GM20000 (cell line): ENCODE results near the gene TAS1R3.
"Not testable (repeated sequence)": the region's sequence is repeated elsewhere in the genome, so short reads cannot be mapped to it uniquely, and the experiment has no call there.

Experiments
- DNase-seq: peaks from one replicate; pipeline ENCODE4 v3.0.0; 2012; ENCODE audit warnings: low spot score
- TF ChIP-seq, protein P1 (sequence below): IDR thresholded peaks from 2 replicates; pipeline ENCODE4 v1.5.1; 2012; ENCODE audit warnings: mild to moderate bottlenecking, control low read depth; ENCODE audit errors: extremely low read depth, missing control alignments

TAS1R3 gene

DNA sequence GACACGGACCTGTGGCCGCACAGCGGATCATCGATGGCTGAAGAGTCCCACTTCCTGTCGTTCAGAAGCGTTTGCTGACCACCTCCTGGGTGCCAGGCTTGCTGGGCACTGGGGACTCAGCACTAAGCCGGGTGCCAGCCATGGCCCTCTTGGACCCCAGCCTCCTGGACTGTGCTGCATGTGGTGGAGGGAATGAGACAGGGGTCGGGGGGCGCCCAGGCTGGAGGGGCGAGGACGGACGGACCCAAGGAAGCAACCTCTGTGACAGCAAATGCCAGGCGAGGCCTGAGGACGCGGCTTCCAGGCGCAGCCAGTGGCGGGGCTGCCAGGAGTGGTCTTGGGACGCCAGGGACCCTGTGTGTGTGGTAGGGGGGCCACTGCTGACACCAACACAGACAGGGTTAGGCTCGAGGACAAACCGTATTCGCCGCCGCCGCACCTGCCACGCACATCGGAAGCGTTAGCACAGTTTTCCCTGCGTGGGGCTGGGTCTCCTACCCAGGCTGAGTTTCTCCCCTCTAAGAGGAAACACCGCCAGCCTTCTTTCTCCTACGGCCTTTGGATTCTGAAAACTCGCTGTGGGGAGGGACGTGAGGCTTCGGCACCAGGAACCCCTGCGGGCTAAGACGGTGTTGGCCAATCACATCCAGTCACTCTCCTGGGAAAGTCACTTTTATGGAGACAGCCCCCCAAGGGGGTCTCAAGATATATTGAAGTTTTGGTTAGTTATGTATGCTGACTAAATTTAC, 30.3 kb downstream of the TAS1R3 start:
- DNase-seq = no peak
- TF ChIP-seq, protein P1, sequence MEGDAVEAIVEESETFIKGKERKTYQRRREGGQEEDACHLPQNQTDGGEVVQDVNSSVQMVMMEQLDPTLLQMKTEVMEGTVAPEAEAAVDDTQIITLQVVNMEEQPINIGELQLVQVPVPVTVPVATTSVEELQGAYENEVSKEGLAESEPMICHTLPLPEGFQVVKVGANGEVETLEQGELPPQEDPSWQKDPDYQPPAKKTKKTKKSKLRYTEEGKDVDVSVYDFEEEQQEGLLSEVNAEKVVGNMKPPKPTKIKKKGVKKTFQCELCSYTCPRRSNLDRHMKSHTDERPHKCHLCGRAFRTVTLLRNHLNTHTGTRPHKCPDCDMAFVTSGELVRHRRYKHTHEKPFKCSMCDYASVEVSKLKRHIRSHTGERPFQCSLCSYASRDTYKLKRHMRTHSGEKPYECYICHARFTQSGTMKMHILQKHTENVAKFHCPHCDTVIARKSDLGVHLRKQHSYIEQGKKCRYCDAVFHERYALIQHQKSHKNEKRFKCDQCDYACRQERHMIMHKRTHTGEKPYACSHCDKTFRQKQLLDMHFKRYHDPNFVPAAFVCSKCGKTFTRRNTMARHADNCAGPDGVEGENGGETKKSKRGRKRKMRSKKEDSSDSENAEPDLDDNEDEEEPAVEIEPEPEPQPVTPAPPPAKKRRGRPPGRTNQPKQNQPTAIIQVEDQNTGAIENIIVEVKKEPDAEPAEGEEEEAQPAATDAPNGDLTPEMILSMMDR = no peak

DNA sequence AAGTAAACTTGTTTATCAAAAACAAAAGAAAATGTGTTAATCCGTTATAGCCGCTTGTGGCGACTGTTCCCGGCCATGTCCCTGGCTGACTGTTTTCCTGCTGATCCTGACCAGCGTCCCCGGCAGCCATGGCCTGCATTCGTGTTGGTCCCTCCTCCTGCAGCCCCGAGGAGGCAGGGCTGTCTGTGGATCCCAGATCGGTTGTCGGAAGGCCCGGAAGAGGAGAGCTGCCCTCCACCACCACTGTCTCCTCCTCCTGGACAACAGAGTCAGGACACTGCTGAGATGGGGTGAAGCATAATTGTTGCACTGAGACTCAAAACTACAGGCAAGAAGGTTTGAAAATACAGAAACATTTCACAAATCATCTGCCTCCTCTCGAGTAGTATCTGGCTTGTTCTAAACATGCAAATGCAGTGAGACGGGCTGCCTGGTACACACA, 30.9 kb downstream of the TAS1R3 start:
- no peak for DNase-seq
- TF ChIP-seq, protein P1 = no peak

DNA sequence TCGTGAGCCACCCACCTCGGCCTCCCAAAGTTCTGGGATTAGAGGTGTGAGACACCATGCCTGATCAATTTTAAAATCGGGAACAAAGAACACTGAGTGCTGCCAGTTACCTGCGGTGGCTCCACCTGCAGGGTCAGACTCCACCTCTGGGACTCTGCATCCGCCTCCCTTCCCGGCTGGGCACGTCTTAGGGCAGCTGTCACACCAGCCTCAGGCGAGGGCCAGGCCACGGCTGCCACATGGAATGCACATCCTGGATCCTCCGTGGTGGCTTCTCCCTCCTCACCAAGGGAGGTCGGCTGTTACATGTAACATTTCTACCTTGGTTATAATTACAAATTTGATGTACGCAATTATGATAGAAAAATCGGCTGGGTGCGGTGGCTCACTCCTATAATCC, 33.2 kb downstream of the TAS1R3 start:
- no peak for DNase-seq
- TF ChIP-seq, protein P1 = no peak

DNA sequence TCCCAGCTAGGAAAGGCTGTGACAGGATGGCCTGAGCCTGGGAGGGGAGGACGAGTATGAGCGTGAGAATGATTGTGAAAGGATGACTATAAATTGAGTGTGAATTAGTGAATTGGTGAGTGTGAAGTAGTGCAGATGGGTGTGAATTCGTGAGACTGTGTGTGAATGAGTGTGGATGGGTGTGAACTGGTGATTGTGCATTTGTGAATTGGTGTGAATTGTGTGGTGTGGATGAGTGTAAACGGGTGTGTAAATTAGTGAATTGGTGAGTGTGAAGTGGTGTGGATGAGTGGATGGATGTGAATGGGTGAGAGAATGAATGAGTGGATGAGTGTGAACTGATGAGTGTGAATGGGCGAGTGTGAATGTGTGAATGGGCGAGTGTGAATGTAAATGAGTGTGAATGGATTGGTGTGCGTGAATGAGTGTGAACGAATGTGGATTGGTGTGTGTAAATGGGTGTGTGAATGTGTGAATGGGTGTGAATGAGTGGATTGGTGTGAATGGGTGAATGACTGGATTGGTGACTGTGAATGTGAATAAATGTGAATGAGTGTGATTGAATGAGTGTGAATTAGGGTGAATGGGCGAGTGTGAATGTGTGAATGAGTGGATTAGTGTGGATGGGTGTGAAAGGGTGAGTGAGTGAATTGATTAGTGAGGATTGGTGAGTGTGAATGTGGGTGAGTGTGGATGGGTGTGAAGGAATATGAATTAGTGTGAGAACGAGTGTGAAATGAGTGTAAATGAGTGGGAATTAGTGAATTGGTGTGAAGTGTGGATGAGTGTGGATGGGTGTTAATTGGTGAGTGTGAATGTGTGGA, 35.0 kb downstream of the TAS1R3 start:
- TF ChIP-seq, protein P1 = no peak
- DNase-seq = no peak

DNA sequence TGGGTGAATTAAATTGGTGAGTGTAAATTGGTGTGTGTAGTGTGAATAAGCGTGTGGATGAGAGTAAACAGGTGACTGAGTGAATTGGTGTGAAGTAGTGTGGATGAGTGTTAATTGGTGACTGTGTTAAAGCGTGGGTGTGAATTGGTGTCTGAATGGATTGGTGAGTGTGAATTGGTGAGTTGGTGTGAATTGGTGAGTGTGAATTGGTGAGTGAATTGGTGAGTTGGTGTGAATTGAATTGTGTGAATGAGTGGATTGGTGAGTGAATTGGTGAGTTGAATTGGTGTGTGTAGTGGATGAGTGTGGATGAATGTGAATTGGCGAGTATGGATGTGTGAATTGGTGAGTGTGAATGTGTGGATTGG, 35.6 kb downstream of the TAS1R3 start:
- no peak for DNase-seq
- TF ChIP-seq, protein P1 = no peak

DNA sequence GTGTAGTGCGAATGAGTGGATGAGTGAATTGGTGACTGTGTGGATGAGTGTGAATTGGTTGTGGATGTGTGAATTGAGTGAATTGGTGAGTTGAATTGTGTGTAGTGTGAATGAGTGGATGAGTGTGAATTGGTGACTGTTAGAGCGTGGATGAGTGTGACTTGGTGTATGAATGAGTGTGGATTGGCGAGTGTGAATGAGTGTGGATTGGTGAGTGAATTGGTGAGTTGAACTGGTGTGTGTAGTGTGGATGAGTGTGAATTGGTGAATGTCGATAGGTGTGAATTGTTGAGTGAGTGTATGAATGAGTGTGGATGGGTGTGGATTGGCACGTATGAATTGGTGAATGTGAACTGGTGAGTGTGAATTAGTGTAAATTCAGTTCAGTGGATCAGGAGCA, 36.2 kb downstream of the TAS1R3 start:
- TF ChIP-seq, protein P1 = no peak
- no peak for DNase-seq

DNA sequence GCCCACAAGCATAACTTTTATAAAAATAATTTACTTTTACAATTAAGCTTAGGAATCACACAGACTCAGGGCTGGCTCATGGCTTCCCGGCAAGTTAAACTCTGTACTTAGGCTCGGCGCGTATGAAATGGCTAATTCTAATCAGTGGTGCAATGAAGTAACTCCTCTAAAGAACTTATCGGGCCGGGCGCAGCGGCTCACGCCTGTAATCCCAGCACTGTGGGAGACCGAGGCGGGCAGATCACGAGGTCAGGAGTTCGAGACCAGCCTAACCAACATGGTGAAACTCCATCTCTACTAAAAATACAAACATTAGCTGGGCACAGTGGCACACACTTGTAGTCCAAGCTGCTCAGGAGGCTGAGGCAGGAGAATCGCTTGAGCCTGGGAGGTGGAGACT, 39.0 kb downstream of the TAS1R3 start:
- not testable (repeated sequence) for DNase-seq
